NCI-H2107 treated with DMSO at 0.1 percent for 48 hours (cell line): ENCODE data around the gene ARHGEF7.
A peak's percentile ranks its signal among the peaks of the same experiment; 100 is the strongest.
"Not testable (repeated sequence)": the region's sequence is repeated elsewhere in the genome, so short reads cannot be mapped to it uniquely, and the experiment has no call there.

Source experiments
- DNase-seq: peaks from one replicate; lab custom pipeline; 2025; ENCODE audit not compliant: unreplicated experiment; lab: John Stamatoyannopoulos, UW

Gene ARHGEF7

GRCh38 chr13:111198732-111199378, 83.7 kb downstream of the ARHGEF7 start:
- DNase-seq, result not testable (repeated sequence)

- no peak for DNase-seq
Measured at GRCh38 chr13:111201304-111201940, 86.3 kb downstream of the ARHGEF7 start.

GRCh38 chr13:111202156-111202621, 87.1 kb downstream of the ARHGEF7 start:
- no peak for DNase-seq

GRCh38 chr13:111202745-111203144, 87.6 kb downstream of the ARHGEF7 start:
- no peak for DNase-seq

- DNase-seq, result no peak
Measured at GRCh38 chr13:111203736-111204389, 88.8 kb downstream of the ARHGEF7 start.

GRCh38 chr13:111204438-111205177, 89.5 kb downstream of the ARHGEF7 start:
- DNase-seq, result no peak

- no peak for DNase-seq
Measured at GRCh38 chr13:111206148-111206547, 91.0 kb downstream of the ARHGEF7 start.

GRCh38 chr13:111209613-111210012, 94.5 kb downstream of the ARHGEF7 start:
- DNase-seq, result no peak

- no peak for DNase-seq
Measured at GRCh38 chr13:111210091-111210490, 95.0 kb downstream of the ARHGEF7 start.

GRCh38 chr13:111210544-111211469, 95.7 kb downstream of the ARHGEF7 start:
- no peak for DNase-seq

- DNase-seq, result no peak
Measured at GRCh38 chr13:111211789-111212516, 96.8 kb downstream of the ARHGEF7 start.

GRCh38 chr13:111212517-111212873, 97.4 kb downstream of the ARHGEF7 start:
- no peak for DNase-seq

- peak; percentile 84 for DNase-seq
Measured at GRCh38 chr13:111213964-111214726, 99.0 kb downstream of the ARHGEF7 start.

GRCh38 chr13:111215081-111216047, 100.3 kb downstream of the ARHGEF7 start:
- DNase-seq, result peak; percentile 79

GRCh38 chr13:111216166-111216960, 101.3 kb downstream of the ARHGEF7 start:
- peak; percentile 25 for DNase-seq

GRCh38 chr13:111217641-111218040, 102.5 kb downstream of the ARHGEF7 start:
- no peak for DNase-seq

GRCh38 chr13:111219280-111219679, 104.2 kb downstream of the ARHGEF7 start:
- no peak for DNase-seq
